Adipose tissue (tissue), 3 donors: ENCODE results near the gene RAB11FIP3. TPM values are rescaled to one million over a fixed set of nuclear protein-coding genes. Genes with fewer than 3 reads are reported as not detected.

ENCODE experiments used
- H3K27ac ChIP-seq: one replicate; pipeline ENCODE4 v1.5.1; 2013; ENCODE audit warnings: low read depth, low read length
- WGBS, 3 donors: extraction: QIAGEN DNeasy Blood & Tissue Kit; methylation state at CpG; one replicate each; pipeline ENCODE4 v1.1.7; 2013; 5-methylcytosine and 5-hydroxymethylcytosine counted together
- polyA plus RNA-seq, 3 donors: library from polyadenylated mRNA; stranded (reverse); fragments of 200-250 nt; gene quantifications; one replicate each; pipeline ENCODE4 v1.2.3, GENCODE V29; 2013
- donor health status: healthy with polysubstance abuse.
- donor health status: Bipolar disorder and iron deficiency.
- donor health status: healthy.

Gene RAB11FIP3
- polyA plus RNA-seq, 3 donors, result 20.7 to 27.3 (median 21.9) TPM

GRCh38 chr16:389352-389751, 36.1 kb upstream of the RAB11FIP3 start:
- H3K27ac ChIP-seq, result no peak overlapping the region
- 78 to 92% (median 86%) methylated on average over 10 of the region's 10 CpGs for WGBS, 3 donors

DNA sequence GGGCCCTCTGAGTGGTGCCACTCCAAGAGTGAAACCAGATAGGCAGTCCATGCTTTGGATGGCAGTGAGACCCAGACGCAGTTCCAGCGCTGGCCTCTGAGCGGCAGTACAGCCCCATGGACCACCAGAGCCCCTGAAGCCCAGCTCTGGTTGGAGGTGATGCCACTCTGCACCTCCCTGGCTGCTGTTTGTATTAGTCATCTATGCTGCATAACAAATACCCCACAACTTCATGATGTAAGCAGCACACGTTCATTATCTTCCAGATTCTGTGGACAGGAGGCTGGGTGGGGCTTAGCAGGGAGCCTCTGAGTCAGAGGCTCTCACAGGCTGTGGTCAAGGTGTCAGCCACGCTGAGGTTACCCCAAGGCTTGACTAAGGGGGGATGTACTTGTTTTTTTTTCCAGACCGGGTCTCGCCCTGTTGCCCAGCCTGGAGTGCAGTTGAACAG, 33.5 kb upstream of the RAB11FIP3 start:
- WGBS, 3 donors, result 67 to 77% (median 72%) methylated on average over 7 of the region's 7 CpGs
- no peak overlapping the region for H3K27ac ChIP-seq

DNA sequence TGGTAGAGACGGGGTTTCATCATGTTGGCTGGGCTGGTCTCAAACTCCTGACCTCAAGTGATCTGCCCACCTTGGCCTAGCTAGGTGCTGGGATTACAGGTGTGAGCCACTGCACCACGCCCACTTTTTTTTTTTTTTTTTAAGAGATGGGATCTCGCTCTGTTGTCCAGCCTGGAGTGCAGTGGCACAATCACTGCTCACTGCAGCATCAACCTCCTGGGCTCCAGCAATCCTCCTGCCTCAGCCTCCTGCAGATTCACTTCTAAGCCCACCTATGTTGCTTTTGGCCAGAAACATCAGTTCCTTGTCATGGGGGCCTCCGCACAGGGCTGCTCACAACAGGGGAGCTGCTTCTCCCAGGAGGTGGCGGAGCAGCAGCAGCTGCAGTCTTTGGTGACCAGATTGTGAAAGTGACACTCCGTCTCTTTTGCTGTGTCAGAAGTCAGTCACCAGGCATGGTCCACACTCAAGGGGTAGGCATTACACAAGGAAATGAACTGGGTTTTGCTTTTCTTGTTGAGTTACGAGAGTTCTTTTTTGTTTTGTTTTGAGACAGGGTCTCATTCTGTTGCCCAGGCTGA, 32.9 kb upstream of the RAB11FIP3 start:
- no peak overlapping the region for H3K27ac ChIP-seq
- WGBS, 3 donors, result 74 to 84% (median 75%) methylated on average over 6 to 7 of the region's 7 CpGs

- 21 to 45% (median 31%) methylated on average over 3 of the region's 3 CpGs for WGBS, 3 donors
- no peak overlapping the region for H3K27ac ChIP-seq
Measured at GRCh38 chr16:396199-396598, 29.2 kb upstream of the RAB11FIP3 start.

DNA sequence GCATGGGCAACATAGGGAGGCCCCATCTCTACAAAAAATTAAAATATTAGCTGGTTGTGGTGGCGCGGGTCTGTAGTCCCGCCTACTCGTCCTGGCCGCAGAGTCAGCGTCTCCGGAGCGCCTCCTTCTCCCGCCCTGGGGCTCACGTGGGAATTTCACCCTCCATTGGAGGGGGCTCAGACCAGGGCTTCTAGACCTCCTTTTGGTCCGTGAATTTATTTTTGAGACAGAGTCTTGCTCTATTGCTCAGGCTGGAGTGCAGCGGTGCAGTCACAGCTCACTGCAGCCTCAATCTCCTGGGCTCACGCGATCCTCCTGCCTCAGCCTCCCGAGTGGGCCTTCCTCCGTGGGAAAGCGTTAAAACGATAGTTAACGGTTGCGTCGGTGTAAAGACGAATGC, 28.8 kb upstream of the RAB11FIP3 start:
- WGBS, 3 donors, result 1 to 21% (median 2%) methylated on average over 22 of the region's 22 CpGs
- no peak overlapping the region for H3K27ac ChIP-seq

- H3K27ac ChIP-seq, result no peak within 1 kb of the TSS
- 0 to 1% (median 0%) methylated on average over 26 to 75 of the region's 75 CpGs for WGBS, 3 donors
Measured at GRCh38 chr16:397135-397661, 28.3 kb upstream of the RAB11FIP3 start, which contains the start of gene NME4. Gene NME4, plus strand, starts transcription at chr16:397199. Its CDS starts 24 bp downstream, at chr16:397223.

GRCh38 chr16:397736-398332, 27.6 kb upstream of the RAB11FIP3 start:
- WGBS, 3 donors, result 15 to 35% (median 32%) methylated on average over 24 to 29 of the region's 29 CpGs
- H3K27ac ChIP-seq, result no peak overlapping the region

GRCh38 chr16:398561-399339, 26.7 kb upstream of the RAB11FIP3 start:
- H3K27ac ChIP-seq, result no peak overlapping the region
- WGBS, 3 donors, result 81 to 84% (median 83%) methylated on average over 24 of the region's 24 CpGs

- no peak overlapping the region for H3K27ac ChIP-seq
- WGBS, 3 donors, result 82 to 84% (median 84%) methylated on average over 21 to 22 of the region's 22 CpGs
Measured at GRCh38 chr16:399340-400019, 26.0 kb upstream of the RAB11FIP3 start.

- 64 to 80% (median 78%) methylated on average over 10 of the region's 10 CpGs for WGBS, 3 donors
Measured at GRCh38 chr16:400061-400591, 25.3 kb upstream of the RAB11FIP3 start.

DNA sequence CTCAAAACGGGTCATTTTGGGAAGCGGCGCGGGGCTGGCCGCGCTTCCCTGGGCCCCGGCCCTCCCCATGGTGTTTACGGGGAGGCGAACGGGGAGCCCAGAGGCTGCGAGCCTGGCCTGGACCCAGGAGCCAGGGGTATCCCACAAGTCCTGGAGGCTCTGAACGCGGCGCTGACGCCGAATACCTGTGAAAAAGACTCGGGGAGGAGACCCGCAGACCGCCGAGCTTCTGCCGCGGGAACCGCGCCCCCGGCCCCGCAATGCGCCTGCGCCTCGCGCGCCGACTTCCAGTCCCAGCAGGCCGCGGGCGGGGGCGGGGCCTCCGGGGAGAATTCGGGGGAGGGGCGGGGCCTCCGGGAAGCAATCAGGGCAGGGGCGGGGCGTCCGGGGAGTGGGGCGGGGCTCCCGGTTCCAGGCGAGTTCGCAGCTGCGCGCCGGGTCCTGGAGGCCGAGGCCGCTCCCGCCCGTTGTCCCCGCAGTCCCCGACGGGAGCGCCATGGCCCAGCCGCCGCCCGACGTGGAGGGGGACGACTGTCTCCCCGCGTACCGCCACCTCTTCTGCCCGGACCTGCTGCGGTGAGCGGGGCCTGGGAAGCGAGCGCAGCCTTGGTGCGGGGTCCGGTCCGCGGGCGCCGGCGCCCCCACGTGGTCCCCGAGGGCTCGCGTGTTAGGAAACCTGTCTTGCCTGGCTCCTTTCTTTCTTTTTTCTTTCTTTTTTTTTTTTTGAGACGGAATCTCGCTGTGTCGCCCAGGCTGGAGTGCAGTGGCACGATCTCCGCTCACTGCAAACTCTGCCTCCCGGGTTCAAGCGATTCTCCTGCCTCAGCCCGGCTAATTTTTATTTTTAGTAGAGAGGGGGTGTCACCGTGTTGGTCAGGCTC, 23.7 kb upstream of the RAB11FIP3 start, which contains the start of gene DECR2:
Gene DECR2, plus strand, starts transcription at position 418 of the 881 bp plus-strand sequence. Its CDS starts 79 bp downstream, at position 497.
- H3K27ac ChIP-seq, result no peak within 1 kb of the TSS
- 0 to 1% (median 1%) methylated on average over 61 to 91 of the region's 91 CpGs for WGBS, 3 donors

More at GRCh38 chr16:400061-400591, 25.3 kb upstream of the RAB11FIP3 start:
- H3K27ac ChIP-seq, result no peak overlapping the region

DNA sequence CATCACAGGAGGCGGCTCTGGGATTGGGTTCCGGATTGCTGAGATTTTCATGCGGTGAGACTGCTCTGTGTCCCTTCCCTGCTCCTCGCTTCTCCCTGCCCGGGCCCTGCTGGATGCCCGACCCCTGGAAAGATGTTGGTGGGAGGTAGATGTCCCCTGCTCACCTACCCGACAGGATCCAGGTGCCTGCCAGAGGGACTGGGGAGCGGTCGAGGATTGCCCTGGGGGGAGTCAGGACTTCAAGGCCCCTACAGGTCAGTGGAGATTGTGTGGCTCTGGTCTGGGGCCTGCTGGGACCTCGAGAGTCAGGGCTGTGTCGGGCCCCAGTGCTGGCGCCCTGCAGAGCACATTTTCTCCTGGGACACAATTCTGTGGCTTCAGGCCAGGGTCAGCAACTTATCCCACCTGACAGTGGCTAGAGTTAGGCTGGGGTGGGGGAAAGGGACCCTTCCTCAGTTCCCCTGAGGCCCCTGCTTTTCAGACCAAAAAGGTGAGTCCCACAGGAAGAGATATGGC, 20.4 kb upstream of the RAB11FIP3 start:
- 91 to 93% (median 91%) methylated on average over 12 of the region's 12 CpGs for WGBS, 3 donors
- H3K27ac ChIP-seq, result no peak overlapping the region

DNA sequence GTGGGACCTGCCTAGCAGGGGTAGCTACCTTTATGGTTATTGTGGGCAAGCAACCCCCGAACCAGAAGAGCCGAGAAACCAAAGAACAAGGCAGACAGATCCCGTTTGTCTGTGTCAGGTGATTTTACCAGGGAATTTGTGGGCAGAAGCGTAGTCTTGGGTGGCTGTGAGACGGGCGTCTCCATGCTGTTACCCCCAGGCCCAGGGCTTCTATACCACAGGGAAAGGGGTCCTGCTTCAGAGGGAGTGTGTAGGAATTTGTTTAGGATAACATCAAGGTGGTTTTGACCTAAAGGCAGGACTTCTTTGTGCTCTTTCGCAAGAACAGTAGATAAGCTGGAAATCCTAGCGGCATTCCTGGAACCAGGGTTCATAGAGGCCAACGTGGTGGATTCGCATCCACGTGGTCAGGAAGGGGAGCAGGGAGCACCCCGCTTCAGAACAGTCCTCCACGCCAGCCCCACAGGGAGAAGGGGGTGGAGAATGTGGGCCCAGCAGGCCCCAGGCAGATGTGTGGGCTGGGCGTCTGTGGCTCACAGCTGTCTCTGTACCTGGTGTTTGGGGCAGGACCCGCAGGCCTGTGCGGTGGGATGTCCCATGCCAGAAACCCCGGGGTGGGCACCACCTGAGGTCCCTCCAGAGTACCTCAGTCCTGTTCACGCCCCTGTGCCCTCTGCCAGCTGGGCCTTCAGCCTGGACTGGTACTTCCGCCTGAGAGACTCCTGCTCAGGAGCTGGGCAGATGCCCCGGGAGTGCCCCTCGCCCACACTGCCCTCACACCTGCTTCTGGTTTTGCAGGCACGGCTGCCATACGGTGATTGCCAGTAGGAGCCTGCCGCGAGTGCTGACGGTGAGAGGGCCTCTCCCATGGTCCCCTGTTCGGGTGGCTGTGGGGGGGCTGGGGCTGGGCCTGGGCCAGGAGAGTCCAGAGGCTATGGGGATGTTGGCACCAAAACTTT, 19.6 kb upstream of the RAB11FIP3 start:
- no peak overlapping the region for H3K27ac ChIP-seq
- 82 to 88% (median 85%) methylated on average over 27 of the region's 27 CpGs for WGBS, 3 donors

DNA sequence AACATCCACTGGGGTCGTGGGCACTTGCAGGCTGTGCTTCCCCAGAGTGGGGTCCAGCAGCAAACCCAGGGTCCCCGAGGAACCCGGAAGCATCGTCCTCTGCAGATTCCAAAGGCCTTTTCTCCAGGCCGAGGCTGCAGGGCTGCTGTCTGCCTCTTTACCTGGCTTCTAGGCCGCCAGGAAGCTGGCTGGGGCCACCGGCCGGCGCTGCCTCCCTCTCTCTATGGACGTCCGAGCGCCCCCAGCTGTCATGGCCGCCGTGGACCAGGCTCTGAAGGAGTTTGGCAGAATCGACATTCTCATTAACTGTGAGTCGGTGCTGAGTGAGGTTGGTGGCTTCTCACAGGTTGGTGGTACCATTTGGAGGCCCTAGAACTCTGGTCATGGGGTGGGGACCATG, 18.2 kb upstream of the RAB11FIP3 start:
- WGBS, 3 donors, result 84 to 93% (median 90%) methylated on average over 16 of the region's 16 CpGs
- H3K27ac ChIP-seq, result no peak overlapping the region

GRCh38 chr16:410516-411178, 14.8 kb upstream of the RAB11FIP3 start:
- H3K27ac ChIP-seq, result no peak overlapping the region
- WGBS, 3 donors, result 68 to 94% (median 94%) methylated on average over 36 of the region's 36 CpGs
